Ovary (tissue), 9 donors: Measurements from ENCODE around the gene SIRT3. TPM values are rescaled to one million over a fixed set of nuclear protein-coding genes. Genes with fewer than 3 reads are reported as not detected.
A peak's percentile ranks its signal among the peaks of the same experiment; 100 is the strongest.
"Not testable (repeated sequence)": the region's sequence is repeated elsewhere in the genome, so short reads cannot be mapped to it uniquely, and the experiment has no call there.

Source experiments
- DNase-seq, 5 donors: peaks; one replicate each; pipeline ENCODE4 v3.0.0-alpha.2; 2019 to 2020
- H3K27ac ChIP-seq, 2 donors: fragments of 200-600 bp; one replicate each; pipeline versions ENCODE4 v1.5.1 to v1.8.0; 2019 to 2022
- H3K27me3 ChIP-seq: fragments of 200-600 bp; one replicate; pipeline ENCODE4 v1.8.0; 2022
- H3K36me3 ChIP-seq: fragments of 200-600 bp; sonication (generic); one replicate; pipeline ENCODE4 v1.5.1; 2019
- H3K4me1 ChIP-seq: one replicate; pipeline ENCODE4 v1.8.1; 2013; ENCODE audit warnings: mild to moderate bottlenecking, moderate library complexity; ENCODE audit not compliant: insufficient read depth
- H3K4me3 ChIP-seq: fragments of 200-600 bp; sonication (generic); one replicate; pipeline ENCODE4 v1.5.1; 2017
- H3K9me3 ChIP-seq, 2 donors: fragments of 200-600 bp in 1 of 2; sonication (generic) in 1 of 2; one replicate each; pipeline versions ENCODE4 v1.5.1 to v1.8.1; 2013 to 2019; ENCODE audit warnings: mild to moderate bottlenecking in 1 of 2, moderate library complexity in 1 of 2
- CTCF ChIP-seq, 3 donors: fragments of 450-650 bp in 2 of 3; fragments of 200-600 bp in 1 of 3; IDR thresholded peaks; one replicate each; pipeline versions ENCODE4 v1.5.1 to v1.8.0; 2016 to 2022; ENCODE audit warnings: antibody characterized with exemption in 3 of 3, mild to moderate bottlenecking in 1 of 3
- EP300 ChIP-seq: sonication (generic); formaldehyde crosslinking; IDR thresholded peaks from one replicate; pipeline ENCODE4 v1.6.1; 2017; ENCODE audit warnings: antibody characterized with exemption
- POLR2A ChIP-seq: fragments of 450-650 bp; IDR thresholded peaks from one replicate; pipeline ENCODE4 v1.6.1; 2017; ENCODE audit warnings: antibody characterized with exemption, mild to moderate bottlenecking, moderate library complexity
- WGBS, 3 donors: extraction: QIAGEN DNeasy Blood & Tissue Kit in 1 of 3; methylation state at CpG; one replicate each; pipeline versions ENCODE4 v1.1.5 to v1.1.7; 2013 to 2017; 5-methylcytosine and 5-hydroxymethylcytosine counted together
- intact Hi-C, 4 donors: fragments of 100-400 bp; cut with DNase I; formaldehyde crosslinking; loops; one replicate each; pipeline versions ENCODE4 v1.11.0 to v1.15.1; 2022 to 2023
- polyA plus RNA-seq, 2 donors: library from polyadenylated mRNA; stranded (reverse); fragments of 200-250 nt in 1 of 2; fragments of 350-450 nt in 1 of 2; fragmentation: Illumina TruSeq in 1 of 2; extraction: RNeasy Lipid Tissue Mini Kit (QIAGEN cat#74804) in 1 of 2; gene quantifications; one replicate each; pipeline ENCODE4 v1.2.3, GENCODE V29; 2013 to 2014
- total RNA-seq, 7 donors: library from RNA; depleted of rRNA in 2 of 7; stranded (reverse); fragments of >200 nt in 2 of 7; fragmentation: NEBNext Ultra II Directional in 3 of 7; extraction: Animal tissue kit (Norgen Biotek cat#: 25700) in 3 of 7; gene quantifications; one replicate each; pipeline versions ENCODE4 v1.1.0 to v1.2.4, GENCODE V29; 2016 to 2023
- donor health status: DM: no; HTN: no; CAD: no; lungs with moderate emphysema.
- donor health status: DM: no; HTN: no; CAD: no.
- donor health status: Bipolar disorder and iron deficiency.
- donor health status: DM: yes; HTN: yes; CAD: no.
- donor health status: DM: no; HTN: no; CAD: no.
- donor health status: DM: yes; HTN: yes; CAD: no.

SIRT3 gene
- total and polyA plus RNA-seq, 9 donors: 11.1 to 24.4 (median 21.5) TPM

GRCh38 chr11:196786-197731 is 39.1 kb downstream of the SIRT3 start:
- intact Hi-C loops: no loop called here
- H3K36me3 ChIP-seq: no peaks in the 10 kb centered on the region
- H3K27ac ChIP-seq: no peak overlapping the region
- no peaks in the 10 kb centered on the region for H3K9me3 ChIP-seq
- H3K27me3 ChIP-seq: no peaks in the 10 kb centered on the region
- no peaks in the 10 kb centered on the region for H3K4me1 ChIP-seq
- TF ChIP-seq EP300 (no peak), POLR2A (no peak), CTCF (IDR thresholded peaks at IDR 0.05) (no peak)
- H3K4me3 ChIP-seq: no peak overlapping the region
- DNase-seq: peak in 3 of 5 donors; percentile 18 to 30 (median 28)
- 73 to 85% (median 74%) methylated on average over 21 to 23 of the region's 23 CpGs for WGBS, 3 donors

- WGBS, 3 donors: 68 to 81% (median 74%) methylated on average over 5 of the region's 5 CpGs
- H3K9me3 ChIP-seq, H3K4me1 ChIP-seq, H3K36me3 ChIP-seq, H3K4me3 ChIP-seq, H3K27ac ChIP-seq, H3K27me3 ChIP-seq, intact Hi-C loops: not testable (repeated sequence)
- peak in 4 of 5 donors; percentile 12 to 35 (median 20) for DNase-seq
These were observed 42.7 kb downstream of the SIRT3 start for GRCh38 chr11:193481-193880.

- 81 to 95% methylated on average over 3 to 7 of the region's 11 CpGs; no CpG with 5 or more reads in 1 of the 3 donors for WGBS, 3 donors
These were observed 43.4 kb downstream of the SIRT3 start, which contains the start of gene SCGB1C1 for GRCh38 chr11:192674-193128. Gene SCGB1C1 (plus strand): TSS chr11:193078. CDS start chr11:193100, 22 bp downstream.

GRCh38 chr11:191490-192478 is 44.4 kb downstream of the SIRT3 start:
- intact Hi-C loops: not testable (repeated sequence)
- TF ChIP-seq CTCF (IDR thresholded peaks at IDR 0.05): peak in 2 of 3 donors; percentile 10 to 32
- peak in 4 of 5 donors; percentile 15 to 56 (median 31) for DNase-seq

More at GRCh38 chr11:192674-193128, 43.4 kb downstream of the SIRT3 start, which contains the start of gene SCGB1C1:
- H3K27ac ChIP-seq, H3K4me1 ChIP-seq, DNase-seq, H3K4me3 ChIP-seq, H3K9me3 ChIP-seq, H3K27me3 ChIP-seq, H3K36me3 ChIP-seq, intact Hi-C loops: not testable (repeated sequence)

GRCh38 chr11:190546-190945 is 45.6 kb downstream of the SIRT3 start:
- DNase-seq, H3K27me3 ChIP-seq, H3K4me3 ChIP-seq, intact Hi-C loops, H3K9me3 ChIP-seq, H3K36me3 ChIP-seq, H3K4me1 ChIP-seq, H3K27ac ChIP-seq: not testable (repeated sequence)
- 72 to 79% (median 77%) methylated on average over 5 of the region's 5 CpGs for WGBS, 3 donors

More at GRCh38 chr11:191490-192478, 44.4 kb downstream of the SIRT3 start:
- H3K4me3 ChIP-seq, H3K36me3 ChIP-seq, H3K9me3 ChIP-seq, H3K4me1 ChIP-seq, H3K27me3 ChIP-seq, H3K27ac ChIP-seq: not testable (repeated sequence)
- WGBS, 3 donors: 21 to 39% (median 30%) methylated on average over 5 to 7 of the region's 8 CpGs

GRCh38 chr11:189843-190311 is 46.3 kb downstream of the SIRT3 start:
- H3K9me3 ChIP-seq, intact Hi-C loops, H3K4me3 ChIP-seq, H3K27ac ChIP-seq, H3K27me3 ChIP-seq, H3K36me3 ChIP-seq, H3K4me1 ChIP-seq: not testable (repeated sequence)
- WGBS, 3 donors: 57 to 64% (median 63%) methylated on average over 9 to 10 of the region's 25 CpGs
- peak in 4 of 5 donors; percentile 18 to 50 (median 25) for DNase-seq

- intact Hi-C loops, H3K36me3 ChIP-seq, H3K4me3 ChIP-seq, H3K27me3 ChIP-seq, H3K4me1 ChIP-seq, H3K9me3 ChIP-seq, H3K27ac ChIP-seq: not testable (repeated sequence)
- DNase-seq: peak in 3 of 5 donors; percentile 13 to 50 (median 18)
- WGBS, 3 donors: 82 to 83% (median 83%) methylated on average over 40 to 51 of the region's 55 CpGs
These were observed 46.9 kb downstream of the SIRT3 start for GRCh38 chr11:189200-189783.

- H3K9me3 ChIP-seq, DNase-seq, H3K4me3 ChIP-seq, H3K36me3 ChIP-seq, H3K4me1 ChIP-seq, H3K27me3 ChIP-seq, intact Hi-C loops, H3K27ac ChIP-seq: not testable (repeated sequence)
- WGBS, 3 donors: 0 to 4% (median 3%) methylated on average over 1 to 2 of the region's 13 CpGs
These were observed 55.9 kb downstream of the SIRT3 start for GRCh38 chr11:180242-180641.
